ENCODE measurements around the gene AP1M1.

DNA sequence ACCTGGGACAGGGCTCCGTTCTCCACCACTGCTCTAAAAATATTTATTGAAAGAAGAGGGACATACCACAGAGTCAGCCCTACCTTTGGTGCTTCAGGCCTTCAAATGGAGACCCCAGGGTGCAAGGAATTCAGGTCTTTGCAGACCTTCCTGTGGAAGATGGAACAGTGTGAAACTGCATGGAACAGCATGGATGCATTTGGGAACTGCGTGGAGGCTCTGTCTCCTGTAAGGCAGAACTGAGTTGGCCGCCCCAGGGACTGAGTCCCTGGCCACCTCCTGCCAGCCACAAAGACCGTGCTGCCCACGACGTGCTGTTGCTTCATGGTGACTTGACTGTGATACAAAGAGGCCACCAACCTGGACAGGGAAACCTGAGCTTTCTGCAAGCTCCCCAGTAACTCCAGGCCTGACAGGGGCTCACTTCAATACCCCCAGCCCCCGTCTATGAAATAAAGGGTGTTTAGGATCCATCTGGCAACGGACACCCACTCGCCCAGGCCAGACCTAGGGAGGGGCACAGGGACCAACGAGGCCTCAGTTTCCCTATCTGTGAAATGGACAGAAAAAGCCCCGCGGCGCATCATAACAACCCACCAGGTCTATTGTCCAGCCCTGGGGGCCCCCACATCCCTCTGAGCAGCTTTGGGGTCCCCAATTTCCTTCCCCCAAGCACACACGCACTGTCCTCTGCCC is 68.3 kb downstream of the AP1M1 start:
- TF ChIP-seq ZBTB7A (IDR thresholded peaks at IDR 0.05; ENCODE audit: low read depth) = no peak
- no peak for TF ChIP-seq NFIC (IDR thresholded peaks at IDR 0.05)
- TF ChIP-seq CREB1 (IDR thresholded peaks at IDR 0.05; ENCODE audit: low read depth) = no peak
- no peak for TF ChIP-seq RAD21 (IDR thresholded peaks at IDR 0.05; ENCODE audit: low read depth)
- TF ChIP-seq EP300 (IDR thresholded peaks at IDR 0.05; ENCODE audit: borderline replicate concordance) = no peak
- TF ChIP-seq TEAD4 (IDR thresholded peaks at IDR 0.05) = no peak

Measured in Ishikawa (cell line).